Measurements from ENCODE around the gene METTL5.
"Not testable (repeated sequence)": the region's sequence is repeated elsewhere in the genome, so short reads cannot be mapped to it uniquely, and the experiment has no call there.

- not testable (repeated sequence) for TF ChIP-seq CTCF, POLR2A (IDR thresholded peaks at IDR 0.05)
Measured at GRCh38 chr2:169855281-169856258, 30.9 kb upstream of the METTL5 start.

Data from Peyer's patch (tissue), 4 donors.